ENCODE data around the gene ZSCAN21. TPM values are rescaled to one million over a fixed set of nuclear protein-coding genes. Genes with fewer than 3 reads are reported as not detected.

The ZSCAN21 gene
- total RNA-seq, 1 donor from 2014 or later: 17.0 TPM

- no peaks in the 10 kb centered on the region for H3K27me3 Mint-ChIP-seq (ENCODE audit: low read depth)
- no peak overlapping the region for H3K4me3 Mint-ChIP-seq
- peaks cover 59% of the 10 kb centered on the region for H3K36me3 Mint-ChIP-seq
- TF ChIP-seq, protein P1, sequence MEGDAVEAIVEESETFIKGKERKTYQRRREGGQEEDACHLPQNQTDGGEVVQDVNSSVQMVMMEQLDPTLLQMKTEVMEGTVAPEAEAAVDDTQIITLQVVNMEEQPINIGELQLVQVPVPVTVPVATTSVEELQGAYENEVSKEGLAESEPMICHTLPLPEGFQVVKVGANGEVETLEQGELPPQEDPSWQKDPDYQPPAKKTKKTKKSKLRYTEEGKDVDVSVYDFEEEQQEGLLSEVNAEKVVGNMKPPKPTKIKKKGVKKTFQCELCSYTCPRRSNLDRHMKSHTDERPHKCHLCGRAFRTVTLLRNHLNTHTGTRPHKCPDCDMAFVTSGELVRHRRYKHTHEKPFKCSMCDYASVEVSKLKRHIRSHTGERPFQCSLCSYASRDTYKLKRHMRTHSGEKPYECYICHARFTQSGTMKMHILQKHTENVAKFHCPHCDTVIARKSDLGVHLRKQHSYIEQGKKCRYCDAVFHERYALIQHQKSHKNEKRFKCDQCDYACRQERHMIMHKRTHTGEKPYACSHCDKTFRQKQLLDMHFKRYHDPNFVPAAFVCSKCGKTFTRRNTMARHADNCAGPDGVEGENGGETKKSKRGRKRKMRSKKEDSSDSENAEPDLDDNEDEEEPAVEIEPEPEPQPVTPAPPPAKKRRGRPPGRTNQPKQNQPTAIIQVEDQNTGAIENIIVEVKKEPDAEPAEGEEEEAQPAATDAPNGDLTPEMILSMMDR (IDR thresholded peaks at IDR 0.05; ENCODE audit: unreplicated experiment): no peak
- H3K9me3 Mint-ChIP-seq: peaks cover 7% of the 10 kb centered on the region
- peaks cover 6% of the 10 kb centered on the region for H3K4me1 Mint-ChIP-seq
- no peak overlapping the region for H3K27ac Mint-ChIP-seq
- DNase-seq (ENCODE audit: low spot score in 2 of 2, unreplicated experiment in 2 of 2): no peak
Measured at GRCh38 chr7:100061518-100062193, 12.1 kb downstream of the ZSCAN21 start.

DNA sequence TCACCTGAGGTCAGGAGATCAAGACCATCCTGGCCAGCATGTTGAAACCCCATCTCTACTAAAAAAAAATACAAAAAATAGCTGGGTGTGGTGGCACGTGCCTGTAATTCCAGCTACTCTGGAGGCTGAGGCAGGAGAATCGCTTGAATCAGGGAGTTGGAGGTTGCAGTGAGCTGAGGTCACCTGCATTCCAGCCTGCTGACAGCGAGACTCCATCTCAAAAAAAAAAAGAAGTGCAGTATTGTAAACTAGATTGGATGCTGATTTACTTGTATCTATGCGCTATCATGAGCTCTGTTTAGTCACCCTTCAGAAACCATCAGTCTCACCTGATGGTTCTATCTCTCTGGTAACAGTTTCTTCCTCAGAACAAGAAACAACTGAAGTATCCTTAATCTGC, 13.8 kb downstream of the ZSCAN21 start:
- Mint-ChIP-seq H3K36me3 (peaks cover 63% of the 10 kb centered on the region), H3K27ac (no peak overlapping the region), H3K4me1 (peaks cover 6% of the 10 kb centered on the region), H3K27me3 (ENCODE audit: low read depth) (no peaks in the 10 kb centered on the region), H3K4me3 (no peak overlapping the region), H3K9me3 (peaks cover 17% of the 10 kb centered on the region)
- no peak for DNase-seq (ENCODE audit: low spot score in 2 of 2, unreplicated experiment in 2 of 2)
- TF ChIP-seq, protein P1 (IDR thresholded peaks at IDR 0.05; ENCODE audit: unreplicated experiment): no peak

- Mint-ChIP-seq H3K27ac (peak overlapping the region; percentile 8), H3K36me3 (peaks cover 56% of the 10 kb centered on the region), H3K4me3 (no peak overlapping the region), H3K27me3 (ENCODE audit: low read depth) (no peaks in the 10 kb centered on the region), H3K4me1 (peaks cover 6% of the 10 kb centered on the region), H3K9me3 (peaks cover 17% of the 10 kb centered on the region)
- no peak for DNase-seq (ENCODE audit: low spot score in 2 of 2, unreplicated experiment in 2 of 2)
- TF ChIP-seq, protein P1 (IDR thresholded peaks at IDR 0.05; ENCODE audit: unreplicated experiment): no peak
Measured at GRCh38 chr7:100064162-100064561, 14.6 kb downstream of the ZSCAN21 start.

GRCh38 chr7:100065452-100066186, 16.0 kb downstream of the ZSCAN21 start:
- Mint-ChIP-seq H3K27ac (peak overlapping the region; percentile 85), H3K4me1 (peaks cover 6% of the 10 kb centered on the region), H3K4me3 (no peak overlapping the region), H3K9me3 (peaks cover 20% of the 10 kb centered on the region), H3K27me3 (ENCODE audit: low read depth) (no peaks in the 10 kb centered on the region), H3K36me3 (peaks cover 61% of the 10 kb centered on the region)
- DNase-seq (ENCODE audit: low spot score in 2 of 2, unreplicated experiment in 2 of 2): no peak
- TF ChIP-seq, protein P1 (IDR thresholded peaks at IDR 0.05; ENCODE audit: unreplicated experiment): no peak

- Mint-ChIP-seq H3K27me3 (ENCODE audit: low read depth) (no peaks in the 10 kb centered on the region), H3K4me3 (no peak overlapping the region), H3K4me1 (peaks cover 6% of the 10 kb centered on the region), H3K27ac (no peak overlapping the region), H3K9me3 (peaks cover 33% of the 10 kb centered on the region), H3K36me3 (peaks cover 64% of the 10 kb centered on the region)
- TF ChIP-seq, protein P1 (IDR thresholded peaks at IDR 0.05; ENCODE audit: unreplicated experiment): no peak
- no peak for DNase-seq (ENCODE audit: low spot score in 2 of 2, unreplicated experiment in 2 of 2)
Measured at GRCh38 chr7:100066953-100067352, 17.4 kb downstream of the ZSCAN21 start.

Data from mesothelial cell of epicardium (in vitro differentiated cells).